ENCODE results near the gene RARA. TPM values are rescaled to one million over a fixed set of nuclear protein-coding genes. Genes with fewer than 3 reads are reported as not detected.

Gene RARA
- total and polyA plus RNA-seq, 2 of the 4 experiments (the other 2 are of a cell fraction), result 9.0 to 12.7 TPM

DNA sequence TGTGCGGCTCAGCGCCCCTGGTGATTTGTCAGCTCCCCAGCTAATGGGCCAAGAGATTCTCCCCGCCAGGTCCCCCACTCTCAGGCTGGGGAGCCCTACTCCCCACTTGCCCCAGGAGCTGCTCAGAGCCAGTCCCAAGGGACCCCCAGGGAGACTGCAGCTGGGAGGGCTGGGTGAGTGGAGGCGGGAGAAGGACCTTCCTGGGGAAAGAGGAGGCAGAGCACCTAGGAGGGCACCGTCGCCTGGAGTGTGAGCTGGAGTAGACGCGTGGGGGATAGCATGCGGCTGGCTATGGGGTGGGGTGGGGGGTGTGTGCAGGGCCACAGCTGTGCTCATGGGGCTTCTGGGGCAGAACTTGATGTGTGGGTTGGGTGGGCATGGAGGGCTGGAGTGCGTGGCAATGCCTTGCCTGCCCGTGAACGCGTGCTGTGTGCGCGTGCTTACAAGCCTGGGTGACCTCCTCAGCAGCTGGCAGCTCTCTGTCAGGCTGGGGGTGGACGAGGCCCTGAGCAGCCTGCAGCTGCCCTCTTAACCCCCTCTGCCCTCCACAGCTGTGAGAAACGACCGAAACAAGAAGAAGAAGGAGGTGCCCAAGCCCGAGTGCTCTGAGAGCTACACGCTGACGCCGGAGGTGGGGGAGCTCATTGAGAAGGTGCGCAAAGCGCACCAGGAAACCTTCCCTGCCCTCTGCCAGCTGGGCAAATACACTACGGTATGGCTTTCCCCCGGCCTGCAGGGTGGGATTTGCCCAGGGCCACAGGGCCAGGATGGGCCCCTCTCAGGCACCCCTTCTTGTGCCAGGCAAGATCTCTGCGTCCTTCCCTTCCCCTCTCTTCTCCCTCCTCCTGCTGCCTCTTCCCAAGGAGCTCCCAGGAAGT, 42.6 kb downstream of the RARA start:
- POLR2A ChIA-PET (ENCODE audit: unreplicated experiment), result no interaction called here
- ATAC-seq (ENCODE audit: low read depth), result no peak

More for the DNA sequence above, 42.6 kb downstream of the RARA start:
- Histone ChIP-seq H2AFZ (replicated peaks; ENCODE audit: low read length, poor library complexity) (no peak overlapping the region), H2BK20ac (ENCODE audit: low read depth, low read length) (no peak overlapping the region), H3K27me3 (ENCODE audit: control insufficient read depth, insufficient read depth, low read length) (no peaks in the 10 kb centered on the region), H3K14ac (replicated peaks; ENCODE audit: low read depth, low read length) (no peak overlapping the region), H2BK15ac (ENCODE audit: low read depth, low read length) (no peak overlapping the region), H3K36me3 (ENCODE audit: control insufficient read depth, insufficient read depth, low read length) (peaks cover 63% of the 10 kb centered on the region), H4K8ac (ENCODE audit: low read depth in 2 of 2, low read length in 2 of 2) (no peak overlapping the region), H3K4me2 (ENCODE audit: low read depth, low read length) (no peak overlapping the region), H3K79me1 (ENCODE audit: low read depth in 1 of 2, low read length in 2 of 2) (peaks cover 30 to 77% of the 10 kb centered on the region in 2 experiments), H4K20me1 (ENCODE audit: insufficient read depth, low read length) (peaks cover 59% of the 10 kb centered on the region), H2AK9ac (replicated peaks; ENCODE audit: low read depth, low read length, poor library complexity) (no peak overlapping the region), H3K9me3 (ENCODE audit: control insufficient read depth, insufficient read depth, low read length) (no peaks in the 10 kb centered on the region), H3K56ac (ENCODE audit: extremely low read depth, insufficient read depth, low read length) (no peak overlapping the region), H2BK5ac (ENCODE audit: low read depth, low read length, poor library complexity, severe bottlenecking) (no peak overlapping the region), H3K4me1 (ENCODE audit: control insufficient read depth, insufficient read depth, low read length) (peaks cover 32% of the 10 kb centered on the region), H3K23ac (ENCODE audit: low read depth, low read length) (no peak overlapping the region), H3K18ac (ENCODE audit: low read depth, low read length) (no peak overlapping the region), H3K27ac (ENCODE audit: insufficient read depth, low read length) (no peak overlapping the region), H2BK120ac (ENCODE audit: low read depth, low read length) (no peak overlapping the region), H2AK5ac (ENCODE audit: low read depth, low read length) (no peak overlapping the region), H3K4me3 (ENCODE audit: insufficient read depth, low read depth, low read length) (no peak overlapping the region), H3K9ac (ENCODE audit: low read depth, low read length) (no peak overlapping the region), H3K4ac (ENCODE audit: low read depth, low read length) (no peak overlapping the region), H3K9me1 (ENCODE audit: insufficient read depth, low read length) (peaks cover 7% of the 10 kb centered on the region), H4K91ac (ENCODE audit: insufficient read depth, low read depth, low read length) (no peak overlapping the region), H4K5ac (ENCODE audit: low read depth, low read length) (no peak overlapping the region)
- no peak for DNase-seq
- dilution Hi-C loops (cut with HindIII; ENCODE audit: low sequenced_read_pairs, unreplicated experiment) (no loop called here), in situ Hi-C loops (cut with MboI; ENCODE audit: low sequenced_read_pairs) (loop anchor here (5.0 to 25.0 kb wide), 4 partner anchors 49 to 1311 kb away; partner anchors contain the start of genes KRT27, KRT28 and WIPF2), intact Hi-C loops (cut with micrococcal nuclease) (no loop called here)
- CTCF ChIA-PET, result interaction anchor here (1.0 to 1.4 kb wide), 2 partner anchors 33 to 49 kb away, joined by 3 to 4 read pairs; no protein-coding TSS in a partner anchor
- BruUV-seq (replicated peaks), result no TSS peak
- WGBS, 2 experiments (ENCODE audit: extremely low coverage in 2 of 2, insufficient read length in 1 of 2), result 79% methylated on average over 5 of the region's 27 CpGs; no CpG with 5 or more reads in 1 of the 2 experiments
- TF ChIP-seq, protein P1, sequence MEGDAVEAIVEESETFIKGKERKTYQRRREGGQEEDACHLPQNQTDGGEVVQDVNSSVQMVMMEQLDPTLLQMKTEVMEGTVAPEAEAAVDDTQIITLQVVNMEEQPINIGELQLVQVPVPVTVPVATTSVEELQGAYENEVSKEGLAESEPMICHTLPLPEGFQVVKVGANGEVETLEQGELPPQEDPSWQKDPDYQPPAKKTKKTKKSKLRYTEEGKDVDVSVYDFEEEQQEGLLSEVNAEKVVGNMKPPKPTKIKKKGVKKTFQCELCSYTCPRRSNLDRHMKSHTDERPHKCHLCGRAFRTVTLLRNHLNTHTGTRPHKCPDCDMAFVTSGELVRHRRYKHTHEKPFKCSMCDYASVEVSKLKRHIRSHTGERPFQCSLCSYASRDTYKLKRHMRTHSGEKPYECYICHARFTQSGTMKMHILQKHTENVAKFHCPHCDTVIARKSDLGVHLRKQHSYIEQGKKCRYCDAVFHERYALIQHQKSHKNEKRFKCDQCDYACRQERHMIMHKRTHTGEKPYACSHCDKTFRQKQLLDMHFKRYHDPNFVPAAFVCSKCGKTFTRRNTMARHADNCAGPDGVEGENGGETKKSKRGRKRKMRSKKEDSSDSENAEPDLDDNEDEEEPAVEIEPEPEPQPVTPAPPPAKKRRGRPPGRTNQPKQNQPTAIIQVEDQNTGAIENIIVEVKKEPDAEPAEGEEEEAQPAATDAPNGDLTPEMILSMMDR (conservative IDR thresholded peaks at IDR 0.05; ENCODE audit: low read depth, low read length), result no peak
- TF ChIP-seq, protein P2, sequence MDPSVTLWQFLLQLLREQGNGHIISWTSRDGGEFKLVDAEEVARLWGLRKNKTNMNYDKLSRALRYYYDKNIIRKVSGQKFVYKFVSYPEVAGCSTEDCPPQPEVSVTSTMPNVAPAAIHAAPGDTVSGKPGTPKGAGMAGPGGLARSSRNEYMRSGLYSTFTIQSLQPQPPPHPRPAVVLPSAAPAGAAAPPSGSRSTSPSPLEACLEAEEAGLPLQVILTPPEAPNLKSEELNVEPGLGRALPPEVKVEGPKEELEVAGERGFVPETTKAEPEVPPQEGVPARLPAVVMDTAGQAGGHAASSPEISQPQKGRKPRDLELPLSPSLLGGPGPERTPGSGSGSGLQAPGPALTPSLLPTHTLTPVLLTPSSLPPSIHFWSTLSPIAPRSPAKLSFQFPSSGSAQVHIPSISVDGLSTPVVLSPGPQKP (IDR thresholded peaks at IDR 0.05; ENCODE audit: borderline replicate concordance, low read depth, low read length), result no peak
- TF ChIP-seq POLR2A (IDR thresholded peaks at IDR 0.05; ENCODE audit: low read depth, low read length) (no peak), RAD21 (IDR thresholded peaks at IDR 0.05; ENCODE audit: low read length) (no peak), RFX5 (IDR thresholded peaks at IDR 0.05; ENCODE audit: low read depth, low read length) (no peak), CHD1 (IDR thresholded peaks at IDR 0.05; ENCODE audit: low read depth, low read length) (no peak), FOS (IDR thresholded peaks at IDR 0.05; ENCODE audit: low read depth, low read length) (no peak), CEBPB (IDR thresholded peaks at IDR 0.05; ENCODE audit: low read depth, low read length) (no peak)
- TF ChIP-seq, protein P3, sequence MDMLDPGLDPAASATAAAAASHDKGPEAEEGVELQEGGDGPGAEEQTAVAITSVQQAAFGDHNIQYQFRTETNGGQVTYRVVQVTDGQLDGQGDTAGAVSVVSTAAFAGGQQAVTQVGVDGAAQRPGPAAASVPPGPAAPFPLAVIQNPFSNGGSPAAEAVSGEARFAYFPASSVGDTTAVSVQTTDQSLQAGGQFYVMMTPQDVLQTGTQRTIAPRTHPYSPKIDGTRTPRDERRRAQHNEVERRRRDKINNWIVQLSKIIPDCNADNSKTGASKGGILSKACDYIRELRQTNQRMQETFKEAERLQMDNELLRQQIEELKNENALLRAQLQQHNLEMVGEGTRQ (IDR thresholded peaks at IDR 0.05; ENCODE audit: low read depth, low read length), result no peak

Data from IMR-90 (cell line).